Left ventricle myocardium inferior (tissue), 1 donor: ENCODE data around the gene EGF. TPM values are rescaled to one million over a fixed set of nuclear protein-coding genes. Genes with fewer than 3 reads are reported as not detected.

Source experiments
- DNase-seq: peaks from one replicate; pipeline ENCODE4 v3.0.0-alpha.2; 2020
- H3K27ac ChIP-seq: fragments of 200-600 bp; replicated peaks from 2 replicates; pipeline ENCODE4 v1.8.0; 2021
- H3K27me3 ChIP-seq: fragments of 200-600 bp; 2 replicates; pipeline ENCODE4 v1.8.0; 2021; ENCODE audit warnings: low read depth
- H3K36me3 ChIP-seq: fragments of 200-600 bp; 2 replicates; pipeline ENCODE4 v1.8.0; 2021
- H3K4me1 ChIP-seq: fragments of 200-600 bp; 2 replicates; pipeline ENCODE4 v1.8.0; 2021
- H3K4me3 ChIP-seq: fragments of 200-600 bp; 2 replicates; pipeline ENCODE4 v1.8.0; 2021; ENCODE audit warnings: mild to moderate bottlenecking, moderate library complexity
- H3K9me3 ChIP-seq: fragments of 200-600 bp; replicated peaks from 2 replicates; pipeline ENCODE4 v1.8.0; 2021
- CTCF ChIP-seq: fragments of 200-600 bp; IDR thresholded peaks from 2 replicates; pipeline ENCODE4 v1.8.0; 2021; ENCODE audit warnings: antibody characterized with exemption, mild to moderate bottlenecking, borderline replicate concordance
- intact Hi-C: fragments of 100-400 bp; cut with micrococcal nuclease; formaldehyde crosslinking; loops from one replicate; pipeline ENCODE4 v1.11.0; 2022
- total RNA-seq: library from RNA; stranded (reverse); fragmentation: NEBNext Ultra II Directional; extraction: Animal tissue kit (Norgen Biotek cat#: 25700); gene quantifications from one replicate; pipeline ENCODE4 v1.2.1, GENCODE V29; 2021
- donor health status: DM: no; HTN: yes; CAD: no; lungs with severe emphysema.

The EGF gene
- total RNA-seq, 1 donor from 2014 or later = 13.0 TPM

GRCh38 chr4:110007217-110007616 lies 94.5 kb downstream of the EGF start:
- intact Hi-C loops = loop anchor here (5.0 kb wide), 1 partner anchor 505 kb away; no protein-coding TSS in a partner anchor
- TF ChIP-seq CTCF = no peak
- H3K4me1 ChIP-seq = peaks cover 7% of the 10 kb centered on the region
- DNase-seq = no peak
- H3K27me3 ChIP-seq = no peaks in the 10 kb centered on the region
- H3K36me3 ChIP-seq = peaks cover 5% of the 10 kb centered on the region
- H3K9me3 ChIP-seq = no peaks in the 10 kb centered on the region
- no peak overlapping the region for H3K4me3 ChIP-seq
- no peak overlapping the region for H3K27ac ChIP-seq

- no peak for TF ChIP-seq CTCF
Measured at GRCh38 chr4:110008540-110008939, 95.9 kb downstream of the EGF start.

GRCh38 chr4:110009550-110009949 lies 96.9 kb downstream of the EGF start:
- intact Hi-C loops = loop anchor here (5.0 kb wide), 1 partner anchor 503 kb away; no protein-coding TSS in a partner anchor
- Histone ChIP-seq H3K27ac (no peak overlapping the region), H3K9me3 (no peaks in the 10 kb centered on the region), H3K27me3 (no peaks in the 10 kb centered on the region), H3K4me1 (peaks cover 7% of the 10 kb centered on the region), H3K36me3 (peaks cover 5% of the 10 kb centered on the region), H3K4me3 (no peak overlapping the region)
- DNase-seq = no peak
- no peak for TF ChIP-seq CTCF

More at GRCh38 chr4:110008540-110008939, 95.9 kb downstream of the EGF start:
- intact Hi-C loops = loop anchor here (5.0 kb wide), 1 partner anchor 504 kb away; no protein-coding TSS in a partner anchor
- H3K4me3 ChIP-seq = no peak overlapping the region
- no peak for DNase-seq
- H3K27me3 ChIP-seq = no peaks in the 10 kb centered on the region
- no peaks in the 10 kb centered on the region for H3K9me3 ChIP-seq
- no peak overlapping the region for H3K27ac ChIP-seq
- peaks cover 5% of the 10 kb centered on the region for H3K36me3 ChIP-seq
- peaks cover 7% of the 10 kb centered on the region for H3K4me1 ChIP-seq

- no peaks in the 10 kb centered on the region for H3K27me3 ChIP-seq
- no peaks in the 10 kb centered on the region for H3K9me3 ChIP-seq
- DNase-seq = no peak
- H3K36me3 ChIP-seq = peaks cover 5% of the 10 kb centered on the region
- no peak overlapping the region for H3K4me3 ChIP-seq
- H3K27ac ChIP-seq = no peak overlapping the region
- no peak for TF ChIP-seq CTCF
- peaks cover 7% of the 10 kb centered on the region for H3K4me1 ChIP-seq
- intact Hi-C loops = no loop called here
Measured at GRCh38 chr4:110010797-110011196, 98.1 kb downstream of the EGF start.

GRCh38 chr4:110012917-110013316 lies 100.2 kb downstream of the EGF start:
- Histone ChIP-seq H3K27ac (no peak overlapping the region), H3K4me3 (no peak overlapping the region), H3K4me1 (peaks cover 6% of the 10 kb centered on the region), H3K27me3 (no peaks in the 10 kb centered on the region), H3K36me3 (peaks cover 5% of the 10 kb centered on the region), H3K9me3 (no peaks in the 10 kb centered on the region)
- no peak for TF ChIP-seq CTCF
- intact Hi-C loops = no loop called here
- no peak for DNase-seq
